ENCODE measurements around the gene CACNA1G.

CACNA1G gene

DNA sequence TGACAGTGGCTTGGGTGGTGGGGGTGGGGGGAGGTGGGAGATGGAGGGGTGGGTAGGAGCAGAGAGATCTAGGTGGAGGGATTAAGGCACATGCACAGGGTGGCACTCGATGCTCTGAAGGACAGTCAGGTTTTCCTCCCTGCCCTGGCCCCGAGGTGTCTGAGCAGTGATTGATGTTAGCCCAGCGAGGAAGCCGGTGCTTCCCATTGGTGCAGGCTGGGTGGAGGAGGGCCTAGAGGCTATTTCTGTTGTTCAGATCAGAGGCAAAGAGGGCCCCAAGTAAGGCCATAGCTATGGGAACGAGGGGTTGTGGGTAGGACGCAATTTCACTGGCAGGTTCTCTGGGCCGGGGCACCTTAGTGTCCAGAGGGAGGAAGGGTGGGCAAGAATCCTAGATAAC, 23.1 kb downstream of the CACNA1G start:
- H3K9me3 ChIP-seq (ENCODE audit: low read length) = no peaks in the 10 kb centered on the region
- TF ChIP-seq CTCF (IDR thresholded peaks at IDR 0.05; ENCODE audit: low read length) = no peak
- TF ChIP-seq EZH2 (IDR thresholded peaks at IDR 0.05; ENCODE audit: borderline replicate concordance, low read length) = no peak
- no peaks in the 10 kb centered on the region for H3K9me2 ChIP-seq (ENCODE audit: low read depth, low read length)
- no peaks in the 10 kb centered on the region for H3F3A ChIP-seq (ENCODE audit: insufficient read depth, low read length)
- H2AFZ ChIP-seq (ENCODE audit: low read length) = no peak overlapping the region
- H3K4me2 ChIP-seq (ENCODE audit: low read length) = no peak overlapping the region
- no peak overlapping the region for H3K4me3 ChIP-seq (ENCODE audit: low read depth, low read length, poor library complexity, severe bottlenecking)
- peaks cover 5% of the 10 kb centered on the region for H3K27me3 ChIP-seq (ENCODE audit: insufficient read depth, low read length)
- no peak overlapping the region for H3K9ac ChIP-seq (ENCODE audit: low read length)
- H4K20me1 ChIP-seq (ENCODE audit: insufficient read depth, low read length) = no peaks in the 10 kb centered on the region
- H3K36me3 ChIP-seq (ENCODE audit: insufficient read depth, low read length) = no peaks in the 10 kb centered on the region
- no peak overlapping the region for H3K27ac ChIP-seq (ENCODE audit: low read depth, low read length, poor library complexity, severe bottlenecking)
- H3K79me2 ChIP-seq (ENCODE audit: insufficient read depth, low read length) = no peaks in the 10 kb centered on the region
- H3K4me1 ChIP-seq (ENCODE audit: insufficient read depth, low read length, severe bottlenecking) = no peaks in the 10 kb centered on the region

GRCh38 chr17:50584116-50584515, 23.6 kb downstream of the CACNA1G start:
- H3K9me3 ChIP-seq (ENCODE audit: low read length) = no peaks in the 10 kb centered on the region
- no peak overlapping the region for H3K9ac ChIP-seq (ENCODE audit: low read length)
- H3F3A ChIP-seq (ENCODE audit: insufficient read depth, low read length) = no peaks in the 10 kb centered on the region
- H3K36me3 ChIP-seq (ENCODE audit: insufficient read depth, low read length) = no peaks in the 10 kb centered on the region
- no peaks in the 10 kb centered on the region for H4K20me1 ChIP-seq (ENCODE audit: insufficient read depth, low read length)
- no peak overlapping the region for H2AFZ ChIP-seq (ENCODE audit: low read length)
- no peak overlapping the region for H3K4me2 ChIP-seq (ENCODE audit: low read length)
- no peaks in the 10 kb centered on the region for H3K4me1 ChIP-seq (ENCODE audit: insufficient read depth, low read length, severe bottlenecking)
- H3K27me3 ChIP-seq (ENCODE audit: insufficient read depth, low read length) = peaks cover 5% of the 10 kb centered on the region
- no peaks in the 10 kb centered on the region for H3K9me2 ChIP-seq (ENCODE audit: low read depth, low read length)
- H3K79me2 ChIP-seq (ENCODE audit: insufficient read depth, low read length) = no peaks in the 10 kb centered on the region
- no peak overlapping the region for H3K4me3 ChIP-seq (ENCODE audit: low read depth, low read length, poor library complexity, severe bottlenecking)
- H3K27ac ChIP-seq (ENCODE audit: low read depth, low read length, poor library complexity, severe bottlenecking) = no peak overlapping the region
- TF ChIP-seq CTCF (IDR thresholded peaks at IDR 0.05; ENCODE audit: low read length) = no peak
- TF ChIP-seq EZH2 (IDR thresholded peaks at IDR 0.05; ENCODE audit: borderline replicate concordance, low read length) = no peak

DNA sequence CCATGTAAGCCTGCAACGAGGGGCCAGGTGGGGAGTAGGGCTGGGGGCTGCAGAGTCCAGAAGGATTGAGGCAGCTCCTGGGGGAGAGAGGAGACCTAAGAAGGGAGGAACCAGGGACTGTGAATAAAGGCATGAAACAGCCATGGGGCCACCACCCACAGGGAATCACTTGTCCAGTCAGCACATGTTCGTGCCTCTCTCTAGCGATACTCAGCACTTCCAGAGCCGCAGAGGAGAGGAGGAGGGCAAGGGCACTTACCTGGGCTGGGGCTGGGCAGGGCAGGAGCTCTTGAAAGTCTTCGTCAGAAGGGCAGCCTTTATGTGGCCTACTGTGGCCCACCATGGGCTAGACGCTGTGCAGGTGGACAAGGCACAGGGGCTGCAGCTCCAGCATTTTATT, 24.2 kb downstream of the CACNA1G start:
- TF ChIP-seq EZH2 (IDR thresholded peaks at IDR 0.05; ENCODE audit: borderline replicate concordance, low read length) (no peak), CTCF (IDR thresholded peaks at IDR 0.05; ENCODE audit: low read length) (no peak)
- Histone ChIP-seq H3K4me1 (ENCODE audit: insufficient read depth, low read length, severe bottlenecking) (no peaks in the 10 kb centered on the region), H3K4me2 (ENCODE audit: low read length) (no peak overlapping the region), H4K20me1 (ENCODE audit: insufficient read depth, low read length) (no peaks in the 10 kb centered on the region), H3K27me3 (ENCODE audit: insufficient read depth, low read length) (peaks cover 5% of the 10 kb centered on the region), H2AFZ (ENCODE audit: low read length) (no peak overlapping the region), H3K36me3 (ENCODE audit: insufficient read depth, low read length) (no peaks in the 10 kb centered on the region), H3F3A (ENCODE audit: insufficient read depth, low read length) (no peaks in the 10 kb centered on the region), H3K4me3 (ENCODE audit: low read depth, low read length, poor library complexity, severe bottlenecking) (no peak overlapping the region), H3K79me2 (ENCODE audit: insufficient read depth, low read length) (no peaks in the 10 kb centered on the region), H3K9ac (ENCODE audit: low read length) (no peak overlapping the region), H3K9me3 (ENCODE audit: low read length) (no peaks in the 10 kb centered on the region), H3K27ac (ENCODE audit: low read depth, low read length, poor library complexity, severe bottlenecking) (no peak overlapping the region), H3K9me2 (ENCODE audit: low read depth, low read length) (no peaks in the 10 kb centered on the region)
